ENCODE results near the gene APOA5. TPM values are rescaled to one million over a fixed set of nuclear protein-coding genes. Genes with fewer than 3 reads are reported as not detected.

APOA5 gene
- total and polyA plus RNA-seq, 9 of the 15 experiments (the other 6 are each of a cell fraction or from before 2014, with no cell fraction given): not detected

DNA sequence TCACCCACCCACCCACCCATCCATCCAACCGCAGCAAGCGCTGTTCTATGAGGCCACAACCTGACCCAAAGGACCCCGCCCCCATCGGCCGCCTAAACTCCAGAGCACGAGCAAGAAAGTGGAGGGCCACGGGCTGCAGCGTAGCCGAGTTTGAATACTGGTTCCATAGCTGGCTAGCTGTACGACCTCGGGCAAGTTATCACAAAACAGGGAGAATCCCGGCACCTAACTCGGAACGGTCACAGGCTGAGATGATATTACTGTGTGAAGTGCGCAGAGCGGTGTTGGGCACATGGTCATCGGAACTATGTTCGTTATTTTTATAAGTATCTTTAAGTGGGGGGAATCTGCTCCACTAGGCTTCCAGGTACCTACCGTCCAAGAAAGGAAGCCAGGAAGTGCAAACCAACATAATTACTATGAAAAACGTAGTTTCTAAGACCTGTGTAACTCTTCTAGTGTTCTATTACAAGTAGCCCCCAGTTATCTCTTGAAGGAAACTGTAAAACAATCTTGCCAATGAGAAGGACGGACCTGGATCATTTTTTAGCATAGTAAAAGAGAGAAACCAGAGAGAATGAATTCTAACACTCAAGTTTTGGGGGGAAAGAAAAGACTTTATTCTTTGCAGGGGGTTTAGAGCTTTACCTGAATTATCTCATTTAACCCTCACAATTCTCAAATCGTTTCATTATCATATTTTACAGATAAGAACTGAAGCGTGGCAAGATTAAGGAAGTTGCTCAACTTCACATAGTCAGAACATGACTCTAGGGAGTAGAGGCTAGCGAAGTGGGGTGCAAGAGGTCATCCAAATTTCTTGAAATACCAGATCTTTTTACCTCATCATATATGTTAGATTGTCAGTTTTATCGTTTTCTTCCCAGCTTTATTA, 18.2 kb downstream of the APOA5 start (continued):
- TF ChIP-seq, protein P1, sequence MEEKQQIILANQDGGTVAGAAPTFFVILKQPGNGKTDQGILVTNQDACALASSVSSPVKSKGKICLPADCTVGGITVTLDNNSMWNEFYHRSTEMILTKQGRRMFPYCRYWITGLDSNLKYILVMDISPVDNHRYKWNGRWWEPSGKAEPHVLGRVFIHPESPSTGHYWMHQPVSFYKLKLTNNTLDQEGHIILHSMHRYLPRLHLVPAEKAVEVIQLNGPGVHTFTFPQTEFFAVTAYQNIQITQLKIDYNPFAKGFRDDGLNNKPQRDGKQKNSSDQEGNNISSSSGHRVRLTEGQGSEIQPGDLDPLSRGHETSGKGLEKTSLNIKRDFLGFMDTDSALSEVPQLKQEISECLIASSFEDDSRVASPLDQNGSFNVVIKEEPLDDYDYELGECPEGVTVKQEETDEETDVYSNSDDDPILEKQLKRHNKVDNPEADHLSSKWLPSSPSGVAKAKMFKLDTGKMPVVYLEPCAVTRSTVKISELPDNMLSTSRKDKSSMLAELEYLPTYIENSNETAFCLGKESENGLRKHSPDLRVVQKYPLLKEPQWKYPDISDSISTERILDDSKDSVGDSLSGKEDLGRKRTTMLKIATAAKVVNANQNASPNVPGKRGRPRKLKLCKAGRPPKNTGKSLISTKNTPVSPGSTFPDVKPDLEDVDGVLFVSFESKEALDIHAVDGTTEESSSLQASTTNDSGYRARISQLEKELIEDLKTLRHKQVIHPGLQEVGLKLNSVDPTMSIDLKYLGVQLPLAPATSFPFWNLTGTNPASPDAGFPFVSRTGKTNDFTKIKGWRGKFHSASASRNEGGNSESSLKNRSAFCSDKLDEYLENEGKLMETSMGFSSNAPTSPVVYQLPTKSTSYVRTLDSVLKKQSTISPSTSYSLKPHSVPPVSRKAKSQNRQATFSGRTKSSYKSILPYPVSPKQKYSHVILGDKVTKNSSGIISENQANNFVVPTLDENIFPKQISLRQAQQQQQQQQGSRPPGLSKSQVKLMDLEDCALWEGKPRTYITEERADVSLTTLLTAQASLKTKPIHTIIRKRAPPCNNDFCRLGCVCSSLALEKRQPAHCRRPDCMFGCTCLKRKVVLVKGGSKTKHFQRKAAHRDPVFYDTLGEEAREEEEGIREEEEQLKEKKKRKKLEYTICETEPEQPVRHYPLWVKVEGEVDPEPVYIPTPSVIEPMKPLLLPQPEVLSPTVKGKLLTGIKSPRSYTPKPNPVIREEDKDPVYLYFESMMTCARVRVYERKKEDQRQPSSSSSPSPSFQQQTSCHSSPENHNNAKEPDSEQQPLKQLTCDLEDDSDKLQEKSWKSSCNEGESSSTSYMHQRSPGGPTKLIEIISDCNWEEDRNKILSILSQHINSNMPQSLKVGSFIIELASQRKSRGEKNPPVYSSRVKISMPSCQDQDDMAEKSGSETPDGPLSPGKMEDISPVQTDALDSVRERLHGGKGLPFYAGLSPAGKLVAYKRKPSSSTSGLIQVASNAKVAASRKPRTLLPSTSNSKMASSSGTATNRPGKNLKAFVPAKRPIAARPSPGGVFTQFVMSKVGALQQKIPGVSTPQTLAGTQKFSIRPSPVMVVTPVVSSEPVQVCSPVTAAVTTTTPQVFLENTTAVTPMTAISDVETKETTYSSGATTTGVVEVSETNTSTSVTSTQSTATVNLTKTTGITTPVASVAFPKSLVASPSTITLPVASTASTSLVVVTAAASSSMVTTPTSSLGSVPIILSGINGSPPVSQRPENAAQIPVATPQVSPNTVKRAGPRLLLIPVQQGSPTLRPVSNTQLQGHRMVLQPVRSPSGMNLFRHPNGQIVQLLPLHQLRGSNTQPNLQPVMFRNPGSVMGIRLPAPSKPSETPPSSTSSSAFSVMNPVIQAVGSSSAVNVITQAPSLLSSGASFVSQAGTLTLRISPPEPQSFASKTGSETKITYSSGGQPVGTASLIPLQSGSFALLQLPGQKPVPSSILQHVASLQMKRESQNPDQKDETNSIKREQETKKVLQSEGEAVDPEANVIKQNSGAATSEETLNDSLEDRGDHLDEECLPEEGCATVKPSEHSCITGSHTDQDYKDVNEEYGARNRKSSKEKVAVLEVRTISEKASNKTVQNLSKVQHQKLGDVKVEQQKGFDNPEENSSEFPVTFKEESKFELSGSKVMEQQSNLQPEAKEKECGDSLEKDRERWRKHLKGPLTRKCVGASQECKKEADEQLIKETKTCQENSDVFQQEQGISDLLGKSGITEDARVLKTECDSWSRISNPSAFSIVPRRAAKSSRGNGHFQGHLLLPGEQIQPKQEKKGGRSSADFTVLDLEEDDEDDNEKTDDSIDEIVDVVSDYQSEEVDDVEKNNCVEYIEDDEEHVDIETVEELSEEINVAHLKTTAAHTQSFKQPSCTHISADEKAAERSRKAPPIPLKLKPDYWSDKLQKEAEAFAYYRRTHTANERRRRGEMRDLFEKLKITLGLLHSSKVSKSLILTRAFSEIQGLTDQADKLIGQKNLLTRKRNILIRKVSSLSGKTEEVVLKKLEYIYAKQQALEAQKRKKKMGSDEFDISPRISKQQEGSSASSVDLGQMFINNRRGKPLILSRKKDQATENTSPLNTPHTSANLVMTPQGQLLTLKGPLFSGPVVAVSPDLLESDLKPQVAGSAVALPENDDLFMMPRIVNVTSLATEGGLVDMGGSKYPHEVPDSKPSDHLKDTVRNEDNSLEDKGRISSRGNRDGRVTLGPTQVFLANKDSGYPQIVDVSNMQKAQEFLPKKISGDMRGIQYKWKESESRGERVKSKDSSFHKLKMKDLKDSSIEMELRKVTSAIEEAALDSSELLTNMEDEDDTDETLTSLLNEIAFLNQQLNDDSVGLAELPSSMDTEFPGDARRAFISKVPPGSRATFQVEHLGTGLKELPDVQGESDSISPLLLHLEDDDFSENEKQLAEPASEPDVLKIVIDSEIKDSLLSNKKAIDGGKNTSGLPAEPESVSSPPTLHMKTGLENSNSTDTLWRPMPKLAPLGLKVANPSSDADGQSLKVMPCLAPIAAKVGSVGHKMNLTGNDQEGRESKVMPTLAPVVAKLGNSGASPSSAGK (IDR thresholded peaks at IDR 0.05): peak; percentile 85
- TF ChIP-seq DPF2 (IDR thresholded peaks at IDR 0.05): peak; percentile 59; the same call in 1 of the 2 replicates
- TF ChIP-seq, protein P2, sequence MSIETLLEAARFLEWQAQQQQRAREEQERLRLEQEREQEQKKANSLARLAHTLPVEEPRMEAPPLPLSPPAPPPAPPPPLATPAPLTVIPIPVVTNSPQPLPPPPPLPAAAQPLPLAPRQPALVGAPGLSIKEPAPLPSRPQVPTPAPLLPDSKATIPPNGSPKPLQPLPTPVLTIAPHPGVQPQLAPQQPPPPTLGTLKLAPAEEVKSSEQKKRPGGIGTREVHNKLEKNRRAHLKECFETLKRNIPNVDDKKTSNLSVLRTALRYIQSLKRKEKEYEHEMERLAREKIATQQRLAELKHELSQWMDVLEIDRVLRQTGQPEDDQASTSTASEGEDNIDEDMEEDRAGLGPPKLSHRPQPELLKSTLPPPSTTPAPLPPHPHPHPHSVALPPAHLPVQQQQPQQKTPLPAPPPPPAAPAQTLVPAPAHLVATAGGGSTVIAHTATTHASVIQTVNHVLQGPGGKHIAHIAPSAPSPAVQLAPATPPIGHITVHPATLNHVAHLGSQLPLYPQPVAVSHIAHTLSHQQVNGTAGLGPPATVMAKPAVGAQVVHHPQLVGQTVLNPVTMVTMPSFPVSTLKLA (conservative IDR thresholded peaks at IDR 0.05): peak in 1 of 2 experiments; percentile 41; a peak in 1 of 4 replicates
- no peak for TF ChIP-seq NCOA1 (IDR thresholded peaks at IDR 0.05; ENCODE audit: low read depth)
- TF ChIP-seq MYC (IDR thresholded peaks at IDR 0.05; ENCODE audit: low read depth, low read length): peak; percentile 29; the same call in 1 of the 2 replicates
- TF ChIP-seq MYC (CRISPR knock-in tag; IDR thresholded peaks at IDR 0.05; ENCODE audit: borderline replicate concordance, low read depth): no peak
- TF ChIP-seq TFAM (CRISPR knock-in tag; conservative IDR thresholded peaks at IDR 0.05): no peak
- peak; percentile 88 for TF ChIP-seq CEBPB (tag; IDR thresholded peaks at IDR 0.05)
- TF ChIP-seq GABPA (tag; conservative IDR thresholded peaks at IDR 0.05; ENCODE audit: low read depth): peak; percentile 69
- TF ChIP-seq SMARCA4 (IDR thresholded peaks at IDR 0.05): peak; percentile 58
- no peak for TF ChIP-seq SIN3A (IDR thresholded peaks at IDR 0.05; ENCODE audit: borderline replicate concordance in 2 of 2, control insufficient read depth in 1 of 2, low read depth in 2 of 2, low read length in 2 of 2)
- peak; percentile 33; the same call in 1 of the 2 replicates for TF ChIP-seq CXXC5 (CRISPR knock-in tag; IDR thresholded peaks at IDR 0.05)

Data from K562 (cell line).